GM10266 (cell line): ENCODE measurements around the gene CFAP119.
A peak's percentile ranks its signal among the peaks of the same experiment; 100 is the strongest.

Source experiments
- DNase-seq: peaks from one replicate; pipeline ENCODE4 v3.0.0; 2012; ENCODE audit errors: extremely low spot score
- TF ChIP-seq, protein P1 (sequence below): IDR thresholded peaks from 2 replicates; pipeline ENCODE4 v1.5.1; 2012; ENCODE audit warnings: mild to moderate bottlenecking, low read depth; ENCODE audit not compliant: control insufficient read depth, insufficient read depth; ENCODE audit errors: missing control alignments

The CFAP119 gene

DNA sequence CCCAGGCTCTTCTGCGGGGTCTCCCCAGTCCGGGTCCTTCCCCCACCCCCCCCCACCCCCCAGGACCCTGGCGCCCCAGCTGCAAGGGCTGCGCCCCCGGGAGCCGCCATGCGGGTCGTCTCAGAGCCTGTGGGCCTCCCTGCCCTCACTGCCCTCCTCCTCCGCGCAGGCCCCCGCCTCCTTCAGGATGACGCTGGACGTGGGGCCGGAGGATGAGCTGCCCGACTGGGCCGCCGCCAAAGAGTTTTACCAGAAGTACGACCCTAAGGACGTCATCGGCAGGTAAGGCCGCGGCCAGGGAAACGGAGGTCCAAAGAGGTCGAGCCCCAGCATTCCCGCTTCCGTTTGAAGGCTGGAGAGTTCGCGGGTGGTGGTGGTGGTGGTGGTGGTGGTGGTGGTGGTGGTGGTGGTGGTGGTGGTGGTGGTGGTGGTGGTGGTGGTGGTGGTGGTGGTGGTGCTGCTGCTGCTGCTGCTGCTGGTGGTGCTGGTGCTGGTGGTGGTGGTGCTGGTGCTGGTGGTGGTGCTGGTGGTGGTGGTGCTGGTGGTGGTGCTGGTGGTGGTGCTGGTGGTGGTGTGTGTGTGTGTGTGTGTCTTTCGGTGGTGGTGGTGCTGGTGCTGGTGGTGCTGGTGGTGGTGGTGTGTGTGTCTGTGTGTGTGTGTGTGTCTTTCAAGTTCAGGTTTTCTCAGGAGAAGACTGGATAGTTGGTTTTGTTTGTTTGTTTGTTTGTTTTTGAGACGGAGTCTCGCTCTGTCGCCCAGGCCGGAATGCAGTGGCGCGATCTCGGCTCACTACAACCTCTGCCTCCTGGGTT is 13.0 kb downstream of the CFAP119 start:
- TF ChIP-seq, protein P1, sequence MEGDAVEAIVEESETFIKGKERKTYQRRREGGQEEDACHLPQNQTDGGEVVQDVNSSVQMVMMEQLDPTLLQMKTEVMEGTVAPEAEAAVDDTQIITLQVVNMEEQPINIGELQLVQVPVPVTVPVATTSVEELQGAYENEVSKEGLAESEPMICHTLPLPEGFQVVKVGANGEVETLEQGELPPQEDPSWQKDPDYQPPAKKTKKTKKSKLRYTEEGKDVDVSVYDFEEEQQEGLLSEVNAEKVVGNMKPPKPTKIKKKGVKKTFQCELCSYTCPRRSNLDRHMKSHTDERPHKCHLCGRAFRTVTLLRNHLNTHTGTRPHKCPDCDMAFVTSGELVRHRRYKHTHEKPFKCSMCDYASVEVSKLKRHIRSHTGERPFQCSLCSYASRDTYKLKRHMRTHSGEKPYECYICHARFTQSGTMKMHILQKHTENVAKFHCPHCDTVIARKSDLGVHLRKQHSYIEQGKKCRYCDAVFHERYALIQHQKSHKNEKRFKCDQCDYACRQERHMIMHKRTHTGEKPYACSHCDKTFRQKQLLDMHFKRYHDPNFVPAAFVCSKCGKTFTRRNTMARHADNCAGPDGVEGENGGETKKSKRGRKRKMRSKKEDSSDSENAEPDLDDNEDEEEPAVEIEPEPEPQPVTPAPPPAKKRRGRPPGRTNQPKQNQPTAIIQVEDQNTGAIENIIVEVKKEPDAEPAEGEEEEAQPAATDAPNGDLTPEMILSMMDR, result no peak
- DNase-seq, result peak; percentile 64

- peak; percentile 98 for DNase-seq
- TF ChIP-seq, protein P1, result no peak
These were observed 13.8 kb downstream of the CFAP119 start, which contains the start of gene PHKG2 for GRCh38 chr16:30747799-30748633. Gene PHKG2, plus strand, starts transcription at chr16:30748425. Its CDS starts 396 bp downstream, at chr16:30748821.

DNA sequence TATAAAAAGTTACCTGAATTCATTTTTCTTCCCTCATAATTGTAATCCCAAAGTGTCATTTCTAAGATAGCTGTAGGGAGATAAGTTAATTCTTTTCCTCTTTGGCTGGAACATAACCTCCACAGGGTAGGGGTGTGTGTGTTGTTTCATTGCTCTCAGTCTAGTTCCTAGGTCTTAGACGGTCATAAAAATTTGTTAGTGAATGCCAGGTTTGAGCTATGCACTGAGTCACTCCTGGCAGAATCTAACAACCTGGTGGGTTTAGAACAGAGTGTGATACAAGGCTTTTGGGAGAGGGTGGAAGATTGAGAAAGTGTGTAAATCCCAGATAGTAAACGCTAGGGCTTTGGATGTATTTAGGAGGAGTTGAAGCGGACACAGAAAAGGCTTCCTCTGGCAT is 14.5 kb downstream of the CFAP119 start:
- DNase-seq, result no peak
- TF ChIP-seq, protein P1, result no peak

DNA sequence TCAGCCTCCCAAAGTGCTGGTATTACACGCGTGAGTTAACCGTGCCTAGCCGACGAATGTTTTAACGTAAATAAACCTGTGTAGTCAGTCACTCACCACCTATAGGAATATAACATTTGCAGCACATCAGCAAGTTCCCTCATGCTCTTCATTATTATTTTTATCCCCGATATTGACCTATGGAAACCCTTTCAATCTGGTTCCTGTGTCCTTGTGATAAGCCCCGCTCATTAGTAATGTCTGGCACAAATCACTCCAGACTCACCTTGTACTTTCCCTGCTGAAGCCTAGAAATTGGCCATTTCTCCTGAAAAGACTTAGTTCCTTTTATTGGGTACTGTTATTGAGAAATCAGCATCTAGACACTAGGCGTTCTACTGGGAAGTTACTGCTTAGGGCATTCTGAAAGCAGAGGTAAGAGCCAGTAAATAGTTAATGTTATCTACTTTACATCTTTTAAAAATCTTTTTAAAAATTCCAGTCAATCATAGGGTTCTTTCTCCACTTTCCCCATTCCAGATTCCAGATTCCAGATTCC is 15.2 kb downstream of the CFAP119 start:
- TF ChIP-seq, protein P1, result no peak
- DNase-seq, result no peak

- no peak for DNase-seq
- TF ChIP-seq, protein P1, result no peak
These were observed 16.8 kb downstream of the CFAP119 start for GRCh38 chr16:30745082-30745481.

GRCh38 chr16:30744183-30744582 is 17.7 kb downstream of the CFAP119 start:
- DNase-seq, result no peak
- TF ChIP-seq, protein P1, result no peak
